Lower leg skin (tissue), 3 donors: ENCODE measurements around the gene CLPTM1L.

ENCODE experiments used
- POLR2A ChIP-seq, 2 donors: fragments of 450-650 bp; IDR thresholded peaks; one replicate each; pipeline ENCODE4 v1.6.1; 2016 to 2017; ENCODE audit warnings: antibody characterized with exemption in 2 of 2, mild to moderate bottlenecking in 1 of 2, moderate library complexity in 1 of 2
- TF ChIP-seq, protein P1 (sequence below), 3 donors: fragments of 450-650 bp; IDR thresholded peaks; one replicate each; pipeline ENCODE4 v1.5.1; 2016; ENCODE audit warnings: antibody characterized with exemption in 3 of 3, mild to moderate bottlenecking in 3 of 3, moderate library complexity in 2 of 3

DNA sequence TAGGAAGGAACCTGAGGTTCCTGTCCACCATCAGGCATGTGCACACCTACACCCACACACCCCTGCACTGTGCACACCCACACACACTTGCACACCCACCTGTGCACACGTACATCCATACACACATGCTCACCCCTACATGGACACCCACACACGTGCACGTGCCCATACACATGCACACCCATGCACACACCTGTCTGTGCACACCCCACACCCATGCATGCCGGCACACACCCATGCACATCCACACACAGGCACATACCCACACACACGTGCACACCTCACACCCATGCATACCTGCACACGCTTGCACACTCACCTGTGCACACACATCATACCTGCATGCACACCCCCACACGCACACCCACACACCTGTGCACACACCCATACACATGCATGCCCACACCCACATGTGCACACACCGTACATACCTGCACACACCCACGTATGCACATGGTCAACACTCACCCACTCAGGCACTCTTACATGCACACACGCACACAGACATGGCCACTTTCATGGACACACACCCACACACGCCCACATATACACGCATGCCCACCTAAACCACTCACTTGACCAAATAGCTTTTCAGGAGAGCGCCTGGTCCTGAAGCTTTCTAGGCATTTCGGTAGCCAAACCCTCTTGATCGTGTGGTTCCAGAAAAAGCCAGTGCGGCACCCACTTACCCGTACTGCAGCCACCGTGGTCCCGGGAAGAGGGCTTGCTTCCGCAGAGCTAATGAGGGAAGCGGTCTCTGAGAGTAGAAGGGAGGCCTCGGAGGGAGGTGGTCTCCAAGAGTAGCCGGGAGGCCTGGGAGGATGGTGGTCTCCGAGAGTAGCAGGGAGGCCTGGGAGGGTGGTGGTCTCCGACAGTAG, 36.7 kb upstream of the CLPTM1L start:
- TF ChIP-seq, protein P1, sequence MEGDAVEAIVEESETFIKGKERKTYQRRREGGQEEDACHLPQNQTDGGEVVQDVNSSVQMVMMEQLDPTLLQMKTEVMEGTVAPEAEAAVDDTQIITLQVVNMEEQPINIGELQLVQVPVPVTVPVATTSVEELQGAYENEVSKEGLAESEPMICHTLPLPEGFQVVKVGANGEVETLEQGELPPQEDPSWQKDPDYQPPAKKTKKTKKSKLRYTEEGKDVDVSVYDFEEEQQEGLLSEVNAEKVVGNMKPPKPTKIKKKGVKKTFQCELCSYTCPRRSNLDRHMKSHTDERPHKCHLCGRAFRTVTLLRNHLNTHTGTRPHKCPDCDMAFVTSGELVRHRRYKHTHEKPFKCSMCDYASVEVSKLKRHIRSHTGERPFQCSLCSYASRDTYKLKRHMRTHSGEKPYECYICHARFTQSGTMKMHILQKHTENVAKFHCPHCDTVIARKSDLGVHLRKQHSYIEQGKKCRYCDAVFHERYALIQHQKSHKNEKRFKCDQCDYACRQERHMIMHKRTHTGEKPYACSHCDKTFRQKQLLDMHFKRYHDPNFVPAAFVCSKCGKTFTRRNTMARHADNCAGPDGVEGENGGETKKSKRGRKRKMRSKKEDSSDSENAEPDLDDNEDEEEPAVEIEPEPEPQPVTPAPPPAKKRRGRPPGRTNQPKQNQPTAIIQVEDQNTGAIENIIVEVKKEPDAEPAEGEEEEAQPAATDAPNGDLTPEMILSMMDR (IDR thresholded peaks at IDR 0.05): no peak
- no peak for TF ChIP-seq POLR2A (IDR thresholded peaks at IDR 0.05)
